SKM-1 treated with dmso at 0.1 percent for 144 hours (cell line): ENCODE data around the gene COL23A1.
"Not testable (repeated sequence)": the region's sequence is repeated elsewhere in the genome, so short reads cannot be mapped to it uniquely, and the experiment has no call there.

Source experiments
- DNase-seq: peaks from one replicate; lab custom pipeline; 2025; ENCODE audit not compliant: unreplicated experiment; lab: John Stamatoyannopoulos, UW

The COL23A1 gene

DNA sequence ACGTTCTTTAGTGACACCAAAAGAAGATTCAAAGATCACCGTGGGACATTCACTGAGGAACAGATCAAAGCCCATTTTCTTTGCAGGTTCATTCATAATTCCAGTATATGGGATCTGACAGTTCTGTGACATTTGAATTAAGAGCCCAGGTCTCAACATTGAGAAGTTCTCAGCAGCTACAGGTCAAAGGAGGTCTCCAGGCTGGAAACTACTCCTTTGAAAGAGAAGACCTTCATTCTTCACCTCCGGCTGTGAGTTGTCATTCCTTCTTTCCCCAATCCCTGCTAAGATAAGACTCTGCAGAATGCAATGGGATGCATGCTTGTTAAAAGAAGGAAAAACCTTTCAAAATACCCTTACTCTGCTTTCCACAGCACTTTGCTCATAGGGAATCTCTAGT, 79.0 kb downstream of the COL23A1 start:
- DNase-seq: no peak

DNA sequence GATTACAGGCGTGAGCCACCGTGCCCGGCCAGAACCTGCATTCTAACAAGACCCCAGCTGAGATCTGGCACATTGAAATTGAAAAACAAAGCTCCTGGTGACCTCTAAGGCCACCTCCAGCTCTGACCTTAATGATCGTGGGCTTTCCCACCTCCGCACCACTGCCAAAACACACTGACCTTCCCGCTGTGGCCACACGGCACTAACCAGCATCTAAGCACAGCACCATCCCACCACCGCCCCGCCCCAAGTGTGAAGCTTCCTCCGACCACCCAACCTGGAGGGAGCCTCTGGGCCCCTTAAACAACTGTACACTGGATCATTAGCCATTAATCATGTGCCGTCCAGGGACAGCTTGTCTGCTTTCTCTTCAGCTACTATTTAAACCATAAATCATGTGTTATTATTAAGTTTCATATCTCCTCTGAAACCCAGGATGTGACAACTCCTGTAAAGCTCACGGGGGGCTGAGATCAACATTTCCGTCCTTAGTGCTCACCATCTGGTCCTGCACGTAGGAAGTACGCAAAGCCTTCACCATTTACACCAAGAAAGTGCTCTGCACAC, 80.6 kb downstream of the COL23A1 start:
- DNase-seq: no peak

DNA sequence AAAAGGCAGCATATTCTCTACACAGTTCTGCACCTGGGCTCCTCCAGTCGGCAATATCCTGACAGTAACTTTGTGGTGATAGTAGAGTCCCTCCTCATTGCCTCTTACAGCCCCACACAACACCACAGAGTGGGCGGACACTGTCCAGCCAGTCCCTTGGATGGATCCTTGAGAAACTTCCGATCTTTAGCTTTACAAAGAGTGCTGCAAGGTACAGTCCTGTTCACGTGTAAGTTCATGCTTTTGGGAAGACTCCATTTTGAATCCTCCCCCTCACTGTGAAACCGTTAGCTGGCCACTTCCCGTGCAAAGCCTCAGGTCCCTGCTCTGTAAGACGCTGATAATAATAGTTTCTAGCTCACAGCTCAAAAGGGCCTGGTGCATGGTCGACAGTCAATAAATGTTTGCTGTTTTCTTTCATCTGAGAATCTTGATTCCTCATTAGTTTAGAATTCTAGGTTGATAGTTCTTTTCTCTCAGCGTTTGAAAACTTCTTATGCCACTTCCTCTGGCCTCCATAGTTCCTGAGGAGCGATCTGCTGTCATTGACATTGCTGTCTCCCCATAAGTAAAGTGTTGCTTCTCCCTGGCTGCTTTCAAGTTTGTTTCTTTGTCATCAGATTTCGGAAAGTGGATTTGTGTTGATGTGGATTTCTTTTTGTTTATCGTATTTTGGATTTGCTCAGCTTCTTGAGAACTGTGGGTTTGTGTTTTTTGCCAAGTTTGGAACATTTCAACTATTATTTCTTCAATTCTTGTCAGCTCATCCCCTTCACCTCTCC, 82.9 kb downstream of the COL23A1 start:
- DNase-seq: no peak

DNA sequence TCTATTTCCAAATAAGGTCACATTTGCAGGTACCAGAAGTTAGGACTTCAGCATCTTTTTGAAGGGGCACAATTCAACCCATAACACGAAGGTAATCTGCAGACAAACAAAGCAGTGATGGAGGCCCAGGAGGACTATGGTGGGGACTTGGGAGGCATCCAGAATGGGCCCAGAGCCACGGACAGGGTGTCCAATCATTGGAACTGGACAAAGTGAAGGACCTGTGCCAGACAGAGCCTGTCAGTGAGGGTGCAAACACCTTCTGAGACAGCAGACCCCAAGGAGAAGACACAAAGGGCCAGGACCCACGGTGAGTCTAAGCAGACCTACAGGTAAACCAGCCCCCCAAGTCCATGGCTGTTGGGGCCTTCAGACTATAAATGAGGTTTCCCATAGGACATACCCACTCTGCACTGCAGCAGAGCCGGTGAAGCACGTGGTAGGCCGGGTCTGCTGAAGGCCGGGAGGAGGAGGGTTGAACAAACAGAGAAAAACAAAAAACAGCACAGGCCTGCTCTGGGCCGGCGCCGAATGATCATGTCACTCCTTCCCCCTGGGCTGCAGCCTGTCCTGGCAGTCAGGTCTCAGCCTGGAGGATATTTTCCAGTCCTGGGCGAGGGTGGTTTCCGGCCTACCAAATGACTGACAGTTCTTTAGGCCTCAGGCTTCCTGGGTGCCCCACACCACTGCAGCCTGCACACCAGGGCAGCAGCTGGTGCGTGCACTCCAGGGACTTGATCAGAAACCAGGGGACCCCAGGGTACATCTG, 84.4 kb downstream of the COL23A1 start:
- DNase-seq: no peak

DNA sequence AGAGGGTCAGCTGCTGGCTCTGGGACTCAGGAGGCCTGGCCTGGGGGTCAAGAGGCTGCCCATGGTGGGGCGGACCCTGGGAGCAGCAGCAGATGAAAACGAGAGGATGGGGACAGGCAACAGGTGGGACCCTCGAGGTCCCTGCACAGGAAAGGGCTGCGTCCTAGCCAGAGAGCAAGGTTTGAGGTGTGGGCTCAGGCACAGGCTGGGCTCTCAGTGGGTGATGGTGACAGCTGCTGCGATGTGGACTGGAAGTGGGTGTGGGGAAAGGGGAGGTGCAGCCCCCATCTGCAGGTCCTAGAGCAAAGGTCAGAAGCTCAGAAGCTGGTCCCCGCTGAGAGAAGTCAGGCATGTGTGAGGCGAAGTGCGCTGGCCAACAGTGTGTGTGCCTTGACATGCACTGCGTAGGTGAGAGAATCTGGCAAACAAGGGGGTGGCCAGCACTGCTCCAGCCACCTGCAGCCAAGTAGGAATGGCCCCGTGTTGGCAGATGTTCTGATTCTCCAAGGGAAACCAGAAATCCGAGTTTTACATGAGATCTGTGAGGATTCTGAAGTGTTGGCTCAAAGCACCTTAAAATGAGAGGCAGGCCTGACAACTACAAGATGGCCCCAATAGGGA, 85.7 kb downstream of the COL23A1 start:
- DNase-seq: no peak

DNA sequence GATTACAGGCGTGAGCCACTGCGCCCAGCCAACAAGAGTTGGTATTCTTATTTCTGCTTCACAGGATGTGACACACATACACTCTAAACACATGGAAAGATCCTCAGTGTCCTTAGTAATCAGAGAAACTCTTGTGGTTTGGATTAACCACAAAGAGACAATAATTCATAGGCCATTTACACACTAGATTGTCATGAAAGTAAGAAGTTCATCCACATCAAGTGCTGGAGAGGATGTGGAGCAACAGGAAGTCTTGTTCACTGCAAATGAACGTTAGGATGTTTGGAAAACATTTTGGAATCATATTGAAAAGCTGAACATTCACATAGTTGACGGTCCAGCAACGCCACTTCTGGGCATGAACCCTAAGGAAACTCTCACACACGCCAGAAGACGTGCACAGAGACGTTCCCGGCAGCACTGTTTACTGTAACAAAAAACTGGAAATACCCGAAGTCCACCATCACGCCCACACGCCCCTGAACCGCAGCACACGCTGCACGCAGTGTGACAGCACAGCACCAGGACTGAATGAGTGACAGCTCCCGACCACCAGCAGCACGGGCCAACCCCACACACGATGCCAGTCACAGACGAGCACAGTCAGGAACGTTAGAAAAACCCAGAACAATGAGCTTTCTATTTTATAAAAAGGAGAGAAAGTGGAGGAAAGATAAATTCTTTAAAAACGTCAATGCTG, 87.6 kb downstream of the COL23A1 start:
- DNase-seq: no peak

DNA sequence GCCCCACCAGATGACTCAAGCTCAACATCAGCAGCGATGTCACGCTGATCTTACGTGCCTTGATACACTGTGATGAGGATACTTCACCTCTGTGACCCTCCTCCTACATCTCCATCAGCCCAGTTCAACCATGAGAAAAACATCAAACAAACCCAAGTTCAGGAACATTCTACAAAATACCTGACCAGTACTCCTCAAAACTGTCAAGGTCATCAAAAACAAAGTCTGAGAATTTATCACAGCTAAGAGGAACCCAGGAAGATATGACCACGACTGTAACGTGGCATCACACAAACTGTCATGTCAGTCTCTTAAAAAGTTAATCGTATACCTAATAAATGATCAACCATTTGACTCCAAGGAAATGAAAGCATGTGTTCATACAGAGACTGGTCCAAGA, 90.8 kb downstream of the COL23A1 start:
- no peak for DNase-seq

DNA sequence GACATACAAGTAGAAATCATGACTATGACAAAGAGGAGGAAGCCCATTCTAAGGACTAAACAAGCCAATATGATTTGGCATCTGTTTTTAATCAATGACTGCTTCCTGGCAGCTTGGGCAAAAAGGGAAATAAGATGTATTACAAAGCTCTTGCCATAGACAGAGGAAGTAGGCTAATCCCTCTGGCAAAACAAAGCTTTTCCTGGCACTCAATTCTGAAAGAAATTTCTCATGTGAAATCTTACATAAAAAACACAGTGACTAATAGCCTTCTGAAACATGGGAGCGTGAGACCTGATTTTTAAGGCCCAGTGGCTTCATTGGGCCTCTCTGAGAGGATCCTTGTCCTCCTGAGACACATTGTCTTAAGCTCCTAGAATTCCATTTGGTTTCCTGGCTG, 93.6 kb downstream of the COL23A1 start:
- DNase-seq: peak; percentile 34

DNA sequence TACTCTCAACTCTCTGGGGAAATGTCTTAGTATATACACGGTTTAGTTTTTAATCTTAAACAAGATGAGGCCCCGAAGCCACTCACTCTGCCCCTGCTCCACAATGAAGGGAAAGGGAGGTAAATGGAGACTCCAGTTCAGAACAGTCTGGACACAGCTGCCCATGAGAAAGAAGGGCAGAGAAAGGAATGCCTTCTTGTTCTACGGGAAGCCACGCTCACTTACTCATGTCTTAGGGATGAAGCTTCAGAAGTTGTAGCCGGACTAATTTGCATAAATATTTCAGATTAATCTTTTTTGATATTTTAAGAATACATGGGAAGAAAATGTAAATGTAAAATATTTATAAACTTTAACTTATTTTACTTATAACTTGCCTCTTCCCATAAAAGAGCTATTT, 94.0 kb downstream of the COL23A1 start:
- no peak for DNase-seq

DNA sequence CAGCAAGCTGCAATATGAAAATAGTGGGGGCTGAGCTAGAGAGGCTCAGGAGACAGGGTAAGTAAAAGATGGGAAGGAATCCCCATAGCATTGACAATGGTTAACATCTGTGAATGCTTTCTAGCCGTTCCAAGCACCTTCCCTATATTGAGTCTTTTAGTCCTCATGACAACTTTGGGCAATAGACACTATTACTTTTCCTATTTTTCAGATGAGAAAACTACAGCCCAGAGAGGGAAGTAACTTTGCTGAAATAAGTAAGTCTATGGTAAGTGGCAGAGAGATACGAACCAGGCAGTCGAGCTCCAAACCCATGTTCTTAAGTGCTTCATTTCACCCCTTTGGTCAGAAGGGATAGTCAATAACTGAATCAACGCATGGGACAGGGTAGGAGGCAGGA, 94.5 kb downstream of the COL23A1 start:
- DNase-seq: no peak

DNA sequence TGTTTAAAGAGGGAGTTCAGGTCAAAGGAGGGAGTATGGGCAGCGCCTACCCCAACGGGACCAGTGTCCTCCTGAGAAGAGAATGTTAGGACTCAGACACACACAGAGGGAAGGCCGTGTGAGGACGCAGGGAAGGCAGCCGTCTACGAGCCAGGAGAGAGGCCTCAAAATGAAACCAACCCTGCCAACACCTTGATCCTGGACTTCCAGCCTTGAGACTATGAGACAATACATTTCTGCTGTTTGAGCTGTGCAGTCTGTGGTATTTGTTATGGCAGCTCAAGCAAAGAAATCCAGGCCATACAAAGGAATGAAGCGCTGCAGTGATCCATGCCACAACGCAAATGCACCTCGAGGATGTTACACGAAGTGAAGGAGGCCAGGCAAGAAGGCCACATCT, 97.9 kb downstream of the COL23A1 start:
- no peak for DNase-seq

DNA sequence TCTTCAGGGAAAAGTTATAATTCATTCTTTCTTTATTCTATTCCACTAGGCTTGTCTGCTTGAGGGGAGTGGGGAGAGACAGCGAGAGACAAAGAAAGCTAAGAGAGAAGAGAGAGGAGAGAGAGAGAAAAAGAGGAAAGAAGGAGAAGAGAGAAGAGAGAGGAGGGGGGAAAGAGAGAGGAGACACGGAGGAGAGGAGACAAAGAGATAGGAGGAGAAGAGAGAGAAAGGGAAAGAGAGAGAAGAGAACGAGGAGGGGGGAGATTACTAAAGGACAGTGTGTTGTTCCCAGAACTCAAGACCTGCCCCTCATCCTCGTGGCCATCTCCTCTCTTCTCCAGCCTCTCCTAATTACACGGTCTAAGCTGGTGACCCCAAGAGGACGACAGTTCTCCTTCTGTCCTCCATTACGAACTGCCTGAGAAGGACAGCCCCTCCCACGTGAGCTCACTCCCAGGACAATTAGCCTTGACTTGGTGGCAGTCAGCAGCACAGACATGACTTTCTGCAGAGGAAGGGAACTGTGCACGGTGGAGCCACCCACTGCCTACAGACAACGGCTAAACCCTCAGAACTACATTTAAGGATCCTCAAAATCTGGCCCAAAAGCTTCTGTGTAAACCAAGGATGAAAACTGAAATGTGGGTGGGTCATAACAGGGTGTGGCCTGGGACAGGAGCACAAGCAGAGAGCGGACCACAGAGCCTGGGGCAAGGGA, 99.1 kb downstream of the COL23A1 start:
- no peak for DNase-seq

DNA sequence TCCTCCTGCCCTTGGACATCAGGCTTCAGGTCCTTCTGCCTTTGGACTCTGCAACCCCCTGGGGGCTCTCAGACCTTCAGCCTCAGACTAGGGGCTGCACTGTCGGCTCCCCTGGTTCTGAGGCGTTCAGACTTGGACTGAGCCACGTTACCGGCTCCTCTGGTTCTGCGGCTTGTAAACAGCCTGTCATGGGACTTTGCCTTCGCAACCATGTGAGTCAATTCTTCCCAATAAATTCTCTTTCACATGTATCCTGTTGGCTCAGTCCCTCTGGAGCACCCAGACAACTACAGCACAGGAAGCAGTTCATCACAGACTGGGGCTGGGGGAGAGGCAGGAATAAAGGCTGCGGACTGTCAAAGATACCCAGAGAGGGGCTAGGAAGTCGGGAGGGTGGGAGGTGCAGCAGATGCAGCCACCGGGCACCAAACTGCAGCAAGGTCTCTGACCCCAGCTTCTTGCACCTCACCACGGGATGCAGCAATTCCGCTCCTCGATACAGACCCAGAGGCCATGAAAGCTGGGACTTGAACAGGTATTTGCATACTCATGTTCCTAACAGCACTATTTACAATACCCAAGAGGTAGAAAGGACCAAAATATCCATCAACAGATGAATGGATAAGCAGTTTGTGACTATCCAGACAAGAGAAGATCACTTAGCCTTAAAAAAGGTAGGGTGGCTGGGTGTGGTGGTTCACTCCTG, 100.8 kb downstream of the COL23A1 start:
- no peak for DNase-seq

DNA sequence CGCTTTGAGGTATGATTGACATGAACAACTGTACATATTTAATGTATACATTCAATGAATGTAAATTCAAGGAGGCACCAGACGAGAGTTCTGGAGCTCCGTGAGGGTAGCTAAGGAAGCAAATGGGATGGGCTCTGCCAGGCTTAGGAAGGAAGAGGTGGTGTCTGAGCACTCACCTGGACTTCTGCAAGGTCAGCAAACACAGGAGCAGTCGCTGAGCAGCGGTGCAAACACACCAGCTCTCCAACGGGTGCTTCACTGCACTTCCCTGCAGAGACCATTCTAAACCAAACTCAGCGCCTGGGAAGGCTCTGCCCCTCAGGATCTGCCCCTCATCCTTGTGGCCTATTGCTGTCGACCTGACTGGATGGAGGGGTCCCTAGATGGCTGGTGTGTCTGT, 101.5 kb downstream of the COL23A1 start:
- no peak for DNase-seq

DNA sequence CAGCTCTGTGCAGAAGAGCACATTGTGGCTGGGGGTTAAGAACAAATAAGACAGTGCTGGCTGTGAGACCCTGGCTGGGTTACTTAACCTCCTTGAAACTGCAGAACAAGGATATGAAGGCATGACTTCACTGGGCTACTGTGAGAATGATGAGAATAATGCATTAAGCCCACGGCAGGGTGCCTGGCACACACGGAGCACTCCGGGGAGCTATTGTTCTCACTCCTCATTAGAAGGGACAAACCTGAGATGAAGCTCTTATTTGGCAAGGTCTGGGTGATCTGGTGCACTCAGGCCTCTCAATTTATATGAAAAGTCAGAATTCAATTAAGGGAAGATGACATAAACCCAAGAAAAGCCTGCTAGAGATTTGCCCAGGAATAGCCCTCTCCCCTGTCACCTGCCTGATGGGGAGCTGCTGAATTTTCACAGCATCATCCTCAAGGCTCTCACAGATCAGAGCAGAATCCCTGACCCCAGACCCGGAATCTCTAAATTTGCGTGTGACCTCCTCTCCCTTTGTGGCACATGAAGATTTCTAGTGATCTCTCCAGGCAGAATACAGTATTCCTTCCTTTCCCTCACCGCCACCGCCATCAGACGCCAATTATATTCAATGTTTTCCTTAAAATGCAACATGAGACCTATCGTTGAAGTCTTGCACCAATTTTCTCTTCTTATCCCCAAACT, 102.1 kb downstream of the COL23A1 start:
- DNase-seq: no peak

DNA sequence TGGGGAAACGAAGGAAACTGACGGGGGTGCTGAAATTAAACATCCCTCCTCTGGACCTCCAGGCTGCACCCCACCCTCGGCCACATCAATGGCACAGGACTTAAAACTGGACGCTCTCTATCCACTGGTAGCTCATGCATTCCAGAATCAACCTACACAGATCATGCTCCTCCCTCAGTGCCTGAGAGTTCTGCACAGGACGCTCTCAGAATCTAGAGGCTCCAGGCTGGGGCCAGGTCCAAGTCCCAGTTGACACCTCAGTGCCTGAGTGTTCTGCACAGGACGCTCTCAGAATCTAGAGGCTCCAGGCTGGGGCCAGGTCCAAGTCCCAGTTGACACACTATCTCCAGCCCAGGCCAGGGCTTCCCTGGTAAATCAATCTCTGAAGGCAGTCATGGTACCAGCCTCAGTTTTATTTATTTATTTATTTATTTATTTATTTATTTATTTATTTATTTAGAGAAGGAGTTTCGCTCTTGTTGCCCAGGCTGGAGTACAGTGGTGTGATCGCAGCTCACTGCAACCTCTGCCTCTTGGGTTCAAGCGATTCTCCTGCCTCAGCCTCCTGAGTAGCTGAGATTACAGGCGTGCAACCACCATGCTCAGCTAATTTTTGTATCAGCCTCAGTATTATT, 103.2 kb downstream of the COL23A1 start:
- DNase-seq: not testable (repeated sequence)

DNA sequence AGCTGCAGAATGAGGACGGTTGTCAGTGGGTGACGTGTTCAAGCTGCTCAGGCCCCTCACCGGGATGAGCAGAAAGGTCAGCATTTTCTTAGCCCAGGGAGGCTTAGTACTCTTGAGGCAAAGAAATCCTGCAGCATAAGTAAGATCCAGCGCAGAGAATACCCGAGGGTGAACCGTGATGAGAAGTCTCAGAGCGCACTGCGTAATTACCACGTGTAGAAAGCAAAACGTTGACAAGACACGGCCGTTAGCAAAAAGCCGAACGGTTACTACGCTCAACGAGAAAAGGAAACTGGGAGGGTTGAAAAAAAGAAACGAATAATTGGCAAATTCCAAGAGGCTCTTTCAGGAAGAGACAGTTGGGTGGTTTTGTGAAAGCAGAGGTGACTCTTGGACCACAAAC, 104.0 kb downstream of the COL23A1 start:
- no peak for DNase-seq

DNA sequence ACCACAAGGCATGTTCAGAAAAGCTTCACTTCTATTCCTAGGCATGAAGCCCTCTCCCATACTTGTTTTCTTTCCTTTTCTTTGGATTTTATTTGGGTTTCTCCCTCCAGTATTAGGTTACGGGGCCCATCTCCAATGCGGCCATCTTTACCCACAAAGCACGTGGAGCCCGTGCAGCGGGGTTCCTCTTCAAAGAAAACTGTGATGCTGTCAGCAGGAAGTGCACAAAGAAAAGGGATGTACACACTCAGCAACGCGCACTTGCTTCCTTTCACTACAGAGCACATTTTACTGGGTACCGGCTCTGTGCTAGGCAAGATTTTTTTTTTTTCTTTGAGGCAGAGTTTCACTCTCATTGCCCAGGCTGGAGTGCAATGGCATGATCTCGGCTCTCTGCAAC, 106.6 kb downstream of the COL23A1 start:
- DNase-seq: peak; percentile 88

DNA sequence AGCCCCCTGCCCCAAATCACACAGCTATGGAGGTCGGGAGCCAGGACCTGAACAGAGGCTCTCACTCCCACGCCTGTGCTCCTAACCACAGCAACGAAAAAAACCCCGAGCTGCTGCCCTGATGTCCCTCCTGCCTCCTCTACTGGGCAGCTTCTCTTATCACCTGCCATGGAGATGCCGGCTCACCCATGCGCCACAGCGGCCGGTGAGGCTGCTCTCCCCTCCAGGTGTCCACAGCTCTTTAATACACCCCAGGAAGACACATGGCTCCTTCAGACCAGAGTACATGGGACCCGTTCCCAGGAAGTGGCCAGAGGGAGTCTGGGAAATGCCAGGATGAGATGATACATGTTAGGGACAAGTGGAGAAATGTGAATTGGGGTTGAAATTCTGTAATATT, 110.9 kb downstream of the COL23A1 start:
- DNase-seq: no peak
